Cerebellar nuclear complex (tissue), 1 donor: ENCODE measurements around the gene NEDD4L.
"Not testable (repeated sequence)": the region's sequence is repeated elsewhere in the genome, so short reads cannot be mapped to it uniquely, and the experiment has no call there.

Experiments
- DNase-seq, 2 experiments: peaks; one replicate each; lab custom pipeline; 2025; lab: John Stamatoyannopoulos, UW

The NEDD4L gene

DNA sequence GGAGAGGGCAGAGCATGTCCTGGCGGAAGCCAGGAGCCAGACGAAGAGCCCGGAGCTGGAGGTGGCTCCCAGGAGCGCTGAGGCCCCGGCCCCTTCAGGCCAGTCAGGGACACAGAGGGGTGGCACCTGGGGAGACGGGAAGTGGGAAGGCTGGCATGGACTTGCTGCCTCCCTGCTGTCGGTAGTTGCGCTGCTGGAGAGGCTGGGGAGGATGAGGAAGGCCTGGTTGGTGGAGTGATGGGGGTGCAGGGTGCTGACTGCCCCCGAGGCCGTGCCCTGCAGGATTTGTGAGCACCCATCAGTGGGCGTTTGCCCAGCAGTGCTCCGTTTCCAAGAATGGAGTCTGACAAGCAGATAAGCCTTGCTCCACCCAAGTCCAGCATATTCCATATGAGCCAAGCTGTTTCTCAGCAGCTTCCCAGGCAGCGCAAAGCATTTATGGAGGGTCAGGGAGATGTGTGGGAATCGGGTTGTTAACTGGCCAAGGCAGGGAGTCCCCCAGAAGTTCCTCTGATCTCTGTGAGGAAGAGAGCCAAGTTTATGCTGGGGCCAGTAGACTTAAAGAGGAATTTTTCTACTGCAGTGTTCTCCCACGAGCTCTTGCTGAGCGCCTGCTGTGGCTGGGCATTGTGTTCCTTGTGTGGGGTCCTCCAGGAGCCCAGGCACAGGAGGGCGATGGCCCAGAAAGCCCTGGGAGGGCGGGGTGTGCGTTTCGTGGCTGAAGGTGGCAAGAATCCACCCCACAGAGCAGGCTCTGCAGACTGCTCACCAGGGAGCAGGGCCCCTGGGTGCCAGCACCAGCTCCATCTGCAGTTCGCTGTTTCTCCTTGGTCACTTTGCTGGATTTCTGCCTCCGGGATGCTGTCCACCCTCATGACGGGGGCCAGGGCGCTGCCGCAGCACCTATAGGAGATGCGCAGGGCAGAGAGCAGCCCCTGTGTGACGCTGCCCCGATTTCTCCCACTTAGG is 334.7 kb downstream of the NEDD4L start:
- no peak for DNase-seq

DNA sequence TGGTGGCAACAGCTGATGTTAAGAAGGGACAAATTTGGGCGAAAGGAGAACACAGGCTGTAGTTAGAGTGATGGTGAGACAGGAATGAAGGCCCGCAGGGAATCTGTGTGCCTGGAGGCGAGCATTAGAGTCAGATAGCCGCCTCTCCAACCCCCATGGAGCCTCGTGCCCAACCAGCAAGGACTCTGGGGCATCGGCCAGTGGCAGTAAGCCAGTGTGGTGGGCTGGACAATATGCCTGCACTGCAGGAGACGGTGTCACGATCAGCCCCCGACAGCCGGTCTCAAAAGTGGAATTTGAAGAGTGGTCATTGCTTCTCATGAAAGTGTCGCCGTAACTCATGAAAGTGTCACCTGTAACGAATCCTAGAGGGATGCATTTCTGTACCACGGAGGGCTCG is 335.4 kb downstream of the NEDD4L start:
- no peak for DNase-seq

DNA sequence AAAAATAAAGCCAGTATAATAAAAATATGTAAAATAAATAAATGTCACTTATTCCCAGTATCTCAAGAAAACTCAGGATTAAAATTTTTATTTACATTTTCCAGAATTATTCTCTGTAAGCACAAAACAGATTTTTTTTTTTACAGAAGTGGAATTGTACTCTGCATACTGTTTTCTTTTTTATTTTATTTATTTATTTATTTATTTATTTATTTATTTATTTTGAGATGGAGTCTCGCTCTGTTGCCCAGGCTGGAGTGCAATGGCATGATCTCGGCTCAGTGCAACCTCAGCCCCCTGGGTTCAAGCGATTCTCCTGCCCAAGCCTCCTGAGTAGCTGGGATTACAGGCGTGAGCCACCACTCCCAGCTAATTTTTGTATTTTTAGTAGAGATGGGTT is 336.1 kb downstream of the NEDD4L start:
- DNase-seq = not testable (repeated sequence)

DNA sequence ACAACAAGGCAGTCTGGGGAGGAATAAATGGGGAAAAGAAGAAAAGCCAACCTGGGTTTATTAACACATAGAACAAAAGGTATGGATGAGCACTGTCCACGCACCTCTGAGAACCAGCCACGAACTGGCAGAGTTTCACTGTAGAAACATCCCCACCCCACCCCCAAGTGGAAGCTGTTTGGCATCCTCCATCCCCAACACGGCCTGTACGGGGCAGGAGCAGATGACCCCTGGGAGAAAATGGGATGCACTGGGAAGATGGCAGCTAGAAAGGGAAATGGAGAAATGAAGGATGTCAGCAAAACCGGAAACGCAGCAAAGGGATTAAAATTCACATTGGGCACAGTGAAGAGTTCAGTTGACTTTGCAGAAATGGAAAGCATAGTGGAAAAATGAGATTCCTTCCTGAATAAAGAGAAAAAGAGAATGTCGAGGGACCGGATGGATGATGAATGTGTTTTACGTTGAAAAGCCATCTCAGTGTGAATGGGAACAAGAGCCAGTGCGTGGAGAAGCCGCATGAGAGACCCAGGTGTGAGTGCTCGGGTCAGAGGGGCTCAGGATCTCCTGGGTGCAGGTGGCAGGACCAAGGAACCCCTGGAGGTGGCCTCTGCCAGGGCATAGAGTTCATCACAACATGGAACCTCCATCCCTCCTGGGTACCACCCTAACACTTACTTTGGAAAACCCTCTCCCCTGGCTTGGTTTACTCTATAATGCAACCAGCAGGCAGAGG is 337.8 kb downstream of the NEDD4L start:
- DNase-seq = no peak

DNA sequence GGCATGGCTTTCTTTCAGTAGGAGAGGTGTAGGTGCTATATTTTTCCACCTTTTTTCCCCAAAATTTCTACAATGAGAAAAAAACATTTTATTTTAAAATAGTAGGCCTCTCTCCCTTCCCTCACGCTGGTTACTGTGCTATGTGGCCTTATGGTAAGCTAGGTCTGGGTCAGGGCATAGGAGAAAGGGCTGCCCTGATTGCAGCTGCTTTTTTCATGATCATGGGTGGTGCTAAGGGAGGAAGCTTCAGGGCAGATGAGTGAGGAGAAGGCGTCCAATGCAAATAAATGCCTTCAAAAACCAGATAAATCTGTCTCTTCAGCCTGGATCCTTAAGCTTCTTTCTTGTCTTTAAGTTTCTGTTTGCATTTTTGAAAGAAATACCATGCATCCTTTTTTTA is 338.4 kb downstream of the NEDD4L start:
- DNase-seq = no peak

DNA sequence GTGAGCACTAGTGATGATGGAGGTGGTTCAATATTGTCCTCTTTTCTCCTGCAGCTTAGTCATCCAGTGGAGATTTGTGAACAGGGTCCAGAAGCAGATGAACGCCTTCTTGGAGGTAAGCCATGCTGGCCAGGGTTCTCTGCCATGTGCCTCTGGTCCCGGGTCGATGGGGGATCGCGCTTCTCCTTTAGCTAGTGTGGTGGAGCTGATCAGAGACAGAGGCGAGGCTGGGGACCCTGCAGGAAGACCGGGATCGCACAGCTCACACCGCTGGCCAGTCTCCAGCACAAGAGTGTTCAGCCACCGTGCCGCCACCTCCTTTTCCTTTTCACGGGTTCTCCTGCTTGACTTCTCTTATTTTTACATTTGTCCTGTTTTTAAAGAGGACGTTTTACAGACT is 341.4 kb downstream of the NEDD4L start:
- no peak for DNase-seq

DNA sequence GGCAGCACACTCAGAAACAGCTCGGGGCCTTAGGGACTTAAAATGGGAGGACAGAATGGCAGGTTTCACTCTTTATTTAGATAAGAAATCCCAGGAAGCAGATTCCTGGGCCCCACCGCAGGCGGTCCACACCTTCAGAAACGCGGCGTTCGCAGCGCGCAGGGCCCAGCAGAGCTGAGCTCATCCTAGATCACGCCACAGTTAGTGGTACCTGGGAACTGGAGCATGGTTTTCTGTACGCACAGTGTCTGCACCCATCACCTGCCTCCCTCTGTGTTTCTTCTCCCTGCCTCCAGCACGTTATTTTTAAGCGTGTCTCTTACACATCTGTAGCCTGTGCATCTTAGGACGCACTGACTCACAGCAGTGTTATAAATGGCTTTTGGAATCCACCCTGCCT is 342.8 kb downstream of the NEDD4L start:
- DNase-seq = no peak

DNA sequence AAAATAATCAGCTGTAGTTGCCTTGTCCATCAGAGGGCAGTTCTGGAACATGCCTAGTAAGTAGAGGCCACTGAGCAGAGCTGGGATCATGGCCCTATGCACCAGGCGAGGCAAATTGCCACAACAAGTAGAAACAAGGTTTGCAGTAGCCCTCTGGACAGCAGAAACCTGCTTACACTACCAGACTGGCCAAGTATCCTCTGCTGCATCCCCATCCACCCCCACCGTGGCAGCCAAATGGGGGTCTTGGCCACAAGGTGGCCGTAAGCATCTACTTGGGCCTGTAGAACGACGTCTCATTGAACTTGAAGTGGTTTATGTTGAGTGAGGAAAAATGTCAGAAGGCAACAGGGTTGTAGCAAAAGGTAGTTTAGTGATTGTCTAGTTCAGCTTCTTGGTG is 343.7 kb downstream of the NEDD4L start:
- no peak for DNase-seq

DNA sequence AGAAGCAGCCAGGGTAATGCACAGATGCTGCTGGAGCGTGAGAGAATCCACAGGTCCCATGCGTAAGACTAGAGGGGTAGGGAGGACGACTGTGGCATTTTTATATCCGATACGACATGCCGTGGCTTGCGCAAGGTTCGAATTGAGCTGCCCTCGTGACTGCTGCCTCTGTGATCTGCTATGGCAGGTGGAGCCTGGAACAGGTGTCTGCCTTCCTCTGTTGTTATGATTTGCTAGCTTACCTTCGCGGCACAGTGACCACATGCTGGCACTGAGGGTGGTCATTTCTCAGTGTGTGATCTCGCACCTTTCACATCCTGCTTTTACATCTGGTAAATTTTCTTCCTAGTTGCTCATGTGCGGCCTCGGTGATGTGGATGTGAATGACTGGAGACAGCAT is 344.7 kb downstream of the NEDD4L start:
- DNase-seq = no peak

DNA sequence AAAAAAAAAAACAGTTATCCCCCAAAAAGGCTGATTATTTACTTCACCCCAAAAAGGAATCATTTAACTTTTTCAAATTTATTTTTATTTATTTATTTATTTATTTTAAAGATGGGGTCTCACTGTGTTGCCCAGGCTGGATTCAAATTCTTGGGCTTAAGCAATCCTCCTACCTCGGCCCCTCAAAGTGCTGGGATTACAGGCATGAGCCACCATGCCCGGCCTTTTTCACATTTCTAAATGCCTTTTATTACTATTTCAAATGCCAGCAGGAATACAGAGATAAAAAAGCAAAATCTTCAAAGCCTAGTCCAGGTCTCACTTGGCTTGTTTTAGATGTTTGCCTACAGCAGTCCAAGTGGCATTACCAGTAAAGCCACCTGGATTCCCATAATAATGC is 345.7 kb downstream of the NEDD4L start:
- DNase-seq = no peak

DNA sequence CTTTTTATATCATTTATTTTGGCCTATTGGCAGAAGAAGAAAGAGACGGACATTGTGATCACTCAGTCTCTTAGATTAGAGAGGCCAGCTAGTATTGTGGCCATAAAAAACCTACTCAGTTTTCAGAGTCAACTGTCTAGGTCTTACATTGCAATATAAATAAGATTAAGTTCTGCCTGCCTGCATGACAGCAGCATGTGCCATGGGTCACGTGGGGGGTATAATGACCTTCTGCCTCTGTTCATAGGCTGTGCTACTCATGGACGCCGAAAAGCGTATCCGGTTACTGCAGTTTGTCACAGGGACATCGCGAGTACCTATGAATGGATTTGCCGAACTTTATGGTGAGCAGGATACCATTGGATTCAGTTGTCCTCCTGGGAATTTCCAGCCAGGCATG is 346.4 kb downstream of the NEDD4L start:
- no peak for DNase-seq

DNA sequence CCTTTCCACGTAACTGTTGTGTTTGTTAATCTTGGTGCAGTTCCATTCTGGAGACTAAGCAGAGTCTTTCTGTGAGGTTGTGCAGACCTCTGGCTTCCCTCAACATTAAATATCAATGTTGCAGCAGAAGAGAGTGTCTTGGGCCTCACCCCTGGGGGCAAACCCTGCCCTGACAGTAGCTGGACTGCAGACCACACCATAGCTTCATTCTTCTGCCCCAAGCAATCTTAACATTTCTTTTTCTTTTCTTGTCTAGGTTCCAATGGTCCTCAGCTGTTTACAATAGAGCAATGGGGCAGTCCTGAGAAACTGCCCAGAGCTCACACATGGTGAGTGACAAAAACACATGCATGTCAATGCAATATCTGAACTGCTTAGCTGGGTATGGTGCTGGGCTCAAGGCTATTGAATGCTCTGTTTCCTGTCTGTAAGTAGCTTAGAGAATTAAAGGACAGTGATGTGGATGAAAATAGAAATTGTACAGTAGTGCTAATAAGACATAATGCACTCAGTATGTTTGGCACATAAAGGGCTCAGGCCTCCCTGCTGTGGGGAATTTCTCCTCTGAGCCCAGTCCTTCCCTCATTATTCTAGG is 347.3 kb downstream of the NEDD4L start:
- no peak for DNase-seq

DNA sequence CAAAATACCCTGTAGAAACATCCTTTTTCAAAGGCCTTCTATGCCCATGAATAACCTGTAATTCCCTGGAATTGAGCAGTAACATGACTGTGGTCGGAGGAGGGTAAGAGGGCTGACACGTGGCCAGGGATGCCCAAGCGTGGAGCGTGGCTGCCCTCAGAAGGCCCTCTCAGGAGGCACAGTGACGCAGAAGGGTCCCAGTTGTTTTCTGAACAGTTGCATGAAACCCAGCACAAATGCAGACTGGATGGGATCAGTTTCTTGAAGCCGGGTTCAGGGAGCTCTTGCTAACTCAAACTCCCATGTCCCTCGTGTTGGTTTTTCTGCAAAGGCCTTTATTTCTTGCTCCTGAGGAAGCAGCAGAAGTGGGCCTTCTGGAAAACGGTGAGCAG is 347.9 kb downstream of the NEDD4L start:
- no peak for DNase-seq

DNA sequence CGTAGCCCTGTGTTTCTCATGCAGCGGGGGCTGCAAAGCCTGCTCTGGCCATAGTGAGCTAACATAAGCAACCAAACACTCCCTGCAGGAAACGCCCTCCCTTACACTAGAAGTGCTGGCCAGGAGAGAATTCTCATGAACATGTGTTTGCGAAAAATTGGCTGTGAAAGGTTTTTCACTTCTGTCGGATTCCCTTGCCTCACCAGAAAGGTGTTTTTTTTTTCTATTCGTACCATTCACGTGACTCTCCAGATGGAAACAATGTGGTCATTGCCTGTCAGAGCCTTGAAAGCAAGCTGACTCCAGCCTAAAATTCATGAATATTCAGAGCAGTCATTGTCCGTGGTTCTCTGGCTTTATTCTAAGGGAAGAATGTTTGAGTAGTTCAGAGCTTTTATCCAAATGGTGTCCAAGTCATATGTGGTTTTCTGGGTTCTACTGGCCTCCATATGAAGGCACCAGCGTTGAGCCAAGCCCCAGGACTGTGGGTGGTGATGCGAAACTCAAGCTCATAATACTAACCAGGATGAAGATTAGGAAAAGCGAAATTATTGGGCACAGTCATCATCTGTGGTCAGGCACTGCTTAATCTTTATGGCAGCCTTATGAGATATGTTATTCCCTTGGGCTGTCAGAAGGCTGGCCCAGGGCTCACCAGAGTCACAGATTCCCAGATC is 348.4 kb downstream of the NEDD4L start:
- peak in 1 of 2 experiments; percentile 38 for DNase-seq

DNA sequence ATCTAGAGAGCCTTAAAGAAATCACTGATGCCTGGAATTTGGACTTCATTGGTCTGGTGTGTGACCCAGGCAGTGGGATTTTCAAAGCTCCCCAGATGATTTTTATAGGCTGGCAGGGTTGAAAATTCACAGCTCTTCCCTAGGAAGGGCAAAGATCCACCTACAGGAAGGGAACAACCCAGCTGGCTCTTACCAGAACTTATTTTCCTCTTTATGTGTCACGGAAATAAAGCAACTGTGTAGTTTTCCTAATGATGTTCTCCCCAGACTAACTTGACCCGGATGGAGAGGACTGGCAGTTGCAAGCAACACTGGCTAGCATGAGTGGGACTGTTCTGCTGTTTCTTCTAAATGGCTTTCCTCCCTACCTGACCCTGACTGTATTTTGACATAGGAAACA is 349.3 kb downstream of the NEDD4L start:
- no peak for DNase-seq

DNA sequence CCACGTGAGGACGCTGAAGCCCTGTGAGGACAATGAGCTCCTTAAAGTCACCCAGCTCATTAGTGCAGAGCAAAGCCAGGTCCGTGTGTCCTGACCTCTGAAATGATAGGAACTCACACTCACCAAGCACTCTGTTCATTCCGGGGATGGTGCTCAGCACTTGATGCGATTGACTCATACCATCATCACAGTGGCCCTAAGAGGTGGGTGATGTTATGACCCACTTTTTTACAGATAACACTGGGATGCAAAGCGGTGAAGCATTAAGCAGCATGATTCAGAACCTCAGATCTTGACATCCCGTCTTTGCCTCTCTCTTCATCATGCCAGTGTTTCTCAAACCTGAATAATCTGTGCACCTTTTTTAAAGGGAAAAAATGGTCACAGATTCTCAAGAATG is 350.0 kb downstream of the NEDD4L start:
- no peak for DNase-seq

DNA sequence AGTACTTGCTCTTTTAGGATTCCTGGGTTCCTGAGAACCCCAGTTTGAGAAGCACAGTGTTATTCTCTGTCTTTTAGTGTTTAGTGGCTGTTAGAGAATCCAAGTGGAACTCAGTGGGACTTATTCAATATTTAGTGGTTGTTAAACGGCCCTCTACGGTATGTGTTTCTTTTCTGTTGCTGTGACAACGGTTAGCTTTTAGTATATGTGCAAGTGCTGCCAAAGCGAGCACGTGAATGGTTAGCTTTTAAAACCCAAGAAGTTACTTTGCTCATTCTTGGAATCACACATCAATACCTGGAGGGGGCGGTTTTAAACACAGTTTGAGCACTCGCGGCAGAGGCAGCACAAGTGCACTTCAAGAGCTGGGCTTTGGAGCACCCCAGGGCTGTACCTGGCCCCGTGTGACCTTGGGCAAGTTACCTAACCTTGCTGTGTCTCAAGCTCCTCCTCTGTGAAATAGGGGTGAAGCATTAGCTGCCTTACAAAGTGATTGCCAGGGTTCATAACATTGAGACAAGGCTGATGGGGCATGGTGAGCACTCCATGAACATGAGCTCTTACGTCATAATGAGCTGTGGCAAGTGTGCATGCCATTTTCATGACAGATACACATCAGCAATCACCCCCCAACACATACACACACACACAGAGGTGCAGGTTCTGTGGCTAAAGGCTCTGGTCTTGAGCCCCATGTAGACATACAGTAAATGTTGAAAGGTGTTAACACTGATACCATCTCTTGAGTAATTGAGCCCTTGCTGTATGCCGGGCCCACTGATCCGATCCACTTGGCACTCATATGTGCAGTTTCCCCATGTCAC is 350.8 kb downstream of the NEDD4L start:
- DNase-seq = no peak

DNA sequence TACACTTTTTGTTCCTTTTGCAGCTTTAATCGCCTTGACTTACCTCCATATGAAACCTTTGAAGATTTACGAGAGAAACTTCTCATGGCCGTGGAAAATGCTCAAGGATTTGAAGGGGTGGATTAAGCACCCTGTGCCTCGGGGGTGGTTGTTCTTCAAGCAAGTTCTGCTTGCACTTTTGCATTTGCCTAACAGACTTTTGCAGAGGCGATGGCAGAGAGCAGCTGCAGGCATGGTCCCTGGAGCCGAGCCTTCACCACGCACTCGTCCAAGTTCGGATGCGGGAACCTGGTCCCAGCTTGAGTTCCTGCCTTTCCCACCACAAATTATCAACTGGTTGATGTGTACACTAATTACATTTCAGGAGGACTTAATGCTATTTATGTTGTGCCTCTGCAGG is 352.1 kb downstream of the NEDD4L start:
- no peak for DNase-seq

DNA sequence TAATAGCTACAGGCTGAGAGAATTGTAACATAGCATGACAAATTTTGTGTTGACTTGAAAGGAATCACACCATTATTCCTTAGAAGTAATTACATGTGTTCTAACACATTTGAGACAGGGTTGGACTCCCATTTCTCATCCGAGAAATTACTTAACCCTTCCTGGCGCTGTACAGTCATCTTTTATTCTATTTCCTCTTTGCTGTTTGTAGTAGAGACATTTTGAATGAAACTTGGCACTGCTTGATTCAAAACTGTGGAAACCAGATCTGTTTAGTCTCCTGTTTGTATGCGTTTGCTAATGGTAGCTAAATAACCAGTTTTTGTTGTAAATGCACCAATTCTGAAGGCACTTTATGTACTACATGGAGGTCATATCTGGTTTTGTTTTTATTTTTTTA is 352.9 kb downstream of the NEDD4L start:
- no peak for DNase-seq

DNA sequence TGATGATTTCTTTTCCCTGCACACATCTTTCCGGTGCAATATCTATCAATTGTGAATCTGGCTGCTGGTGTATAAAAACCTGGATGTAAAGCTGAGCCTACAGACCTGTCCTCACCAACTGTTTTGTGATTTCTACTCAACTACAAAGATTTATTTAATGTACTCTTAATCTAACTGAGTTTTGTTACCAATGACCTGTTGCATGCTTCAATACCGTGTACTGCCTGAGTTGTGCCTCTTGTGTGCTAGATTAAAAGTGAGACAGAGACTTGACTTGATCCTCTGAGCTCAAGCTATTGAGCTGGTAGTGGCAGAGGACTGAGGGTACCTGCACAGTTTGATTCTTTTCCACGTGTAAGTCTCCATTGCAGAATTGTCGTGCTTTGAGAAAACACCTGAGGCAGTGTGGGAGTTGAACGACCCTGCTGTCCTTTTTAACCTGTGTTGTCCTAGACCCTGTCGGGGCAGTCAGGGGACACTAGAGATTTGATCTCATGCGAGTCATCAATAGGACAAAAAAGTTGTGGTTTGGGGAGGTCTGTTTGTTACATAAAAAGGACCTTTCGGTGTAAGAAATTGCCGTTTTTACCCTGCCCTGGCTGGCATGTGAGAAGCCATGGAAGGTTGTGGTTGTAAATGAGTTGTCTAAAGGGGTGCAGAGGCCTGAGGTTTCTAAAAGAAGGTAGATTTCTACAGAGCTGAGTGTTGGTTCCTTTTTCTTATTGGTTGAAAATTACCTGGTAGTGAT is 353.5 kb downstream of the NEDD4L start:
- no peak for DNase-seq
